ENCODE measurements around the gene UNC13B. TPM values are rescaled to one million over a fixed set of nuclear protein-coding genes. Genes with fewer than 3 reads are reported as not detected.

The UNC13B gene
- total RNA-seq, 1 donor from 2014 or later = 30.5 TPM

- Mint-ChIP-seq H3K4me3 (ENCODE audit: unreplicated experiment) (no peak overlapping the region), H3K27me3 (ENCODE audit: low read depth, unreplicated experiment) (peaks cover 5% of the 10 kb centered on the region)
- FAIRE-seq = no peak
Observed at GRCh38 chr9:35422346-35422745, 260.5 kb downstream of the UNC13B start.

GRCh38 chr9:35422753-35423152, 260.9 kb downstream of the UNC13B start:
- H3K27me3 ChIP-seq (ENCODE audit: insufficient read depth, low read length) = no peaks in the 10 kb centered on the region
- no peak overlapping the region for H3K9ac ChIP-seq (ENCODE audit: low read length)
- Mint-ChIP-seq H3K4me3 (ENCODE audit: unreplicated experiment) (no peak overlapping the region), H3K4me1 (ENCODE audit: low read depth, unreplicated experiment) (peaks cover 3% of the 10 kb centered on the region), H3K9me3 (ENCODE audit: unreplicated experiment) (peaks cover 1% of the 10 kb centered on the region), H3K27ac (ENCODE audit: unreplicated experiment) (no peak overlapping the region), H3K27me3 (ENCODE audit: low read depth, unreplicated experiment) (peaks cover 5% of the 10 kb centered on the region), H3K36me3 (ENCODE audit: low read depth, unreplicated experiment) (no peaks in the 10 kb centered on the region)
- H3K27ac ChIP-seq (ENCODE audit: low read depth, low read length) = no peak overlapping the region
- DNase-seq (ENCODE audit: low read depth) (no peak), FAIRE-seq (no peak)
- H3K9me3 ChIP-seq (ENCODE audit: insufficient read depth, low read depth, low read length) = no peaks in the 10 kb centered on the region
- H3K4me2 ChIP-seq (ENCODE audit: low read length) = no peak overlapping the region
- no peaks in the 10 kb centered on the region for H4K20me1 ChIP-seq (ENCODE audit: insufficient read depth, low read length)
- no peak overlapping the region for H3K4me3 ChIP-seq (ENCODE audit: insufficient read depth, low read depth, low read length)
- TF ChIP-seq EZH2 (IDR thresholded peaks at IDR 0.05; ENCODE audit: insufficient read depth, low read length) = no peak
- TF ChIP-seq, protein P1, sequence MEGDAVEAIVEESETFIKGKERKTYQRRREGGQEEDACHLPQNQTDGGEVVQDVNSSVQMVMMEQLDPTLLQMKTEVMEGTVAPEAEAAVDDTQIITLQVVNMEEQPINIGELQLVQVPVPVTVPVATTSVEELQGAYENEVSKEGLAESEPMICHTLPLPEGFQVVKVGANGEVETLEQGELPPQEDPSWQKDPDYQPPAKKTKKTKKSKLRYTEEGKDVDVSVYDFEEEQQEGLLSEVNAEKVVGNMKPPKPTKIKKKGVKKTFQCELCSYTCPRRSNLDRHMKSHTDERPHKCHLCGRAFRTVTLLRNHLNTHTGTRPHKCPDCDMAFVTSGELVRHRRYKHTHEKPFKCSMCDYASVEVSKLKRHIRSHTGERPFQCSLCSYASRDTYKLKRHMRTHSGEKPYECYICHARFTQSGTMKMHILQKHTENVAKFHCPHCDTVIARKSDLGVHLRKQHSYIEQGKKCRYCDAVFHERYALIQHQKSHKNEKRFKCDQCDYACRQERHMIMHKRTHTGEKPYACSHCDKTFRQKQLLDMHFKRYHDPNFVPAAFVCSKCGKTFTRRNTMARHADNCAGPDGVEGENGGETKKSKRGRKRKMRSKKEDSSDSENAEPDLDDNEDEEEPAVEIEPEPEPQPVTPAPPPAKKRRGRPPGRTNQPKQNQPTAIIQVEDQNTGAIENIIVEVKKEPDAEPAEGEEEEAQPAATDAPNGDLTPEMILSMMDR (IDR thresholded peaks at IDR 0.05; ENCODE audit: insufficient read depth, low read depth, low read length) = no peak
- no peaks in the 10 kb centered on the region for H3K4me1 ChIP-seq (ENCODE audit: insufficient read depth, low read length)
- no peaks in the 10 kb centered on the region for H3K36me3 ChIP-seq (ENCODE audit: insufficient read depth, low read length)
- no peaks in the 10 kb centered on the region for H3K79me2 ChIP-seq (ENCODE audit: insufficient read depth, low read length)
- no peak overlapping the region for H2AFZ ChIP-seq (ENCODE audit: low read depth, low read length)

More at GRCh38 chr9:35422346-35422745, 260.5 kb downstream of the UNC13B start:
- no peaks in the 10 kb centered on the region for H4K20me1 ChIP-seq (ENCODE audit: insufficient read depth, low read length)
- peaks cover 3% of the 10 kb centered on the region for H3K4me1 Mint-ChIP-seq (ENCODE audit: low read depth, unreplicated experiment)
- no peaks in the 10 kb centered on the region for H3K4me1 ChIP-seq (ENCODE audit: insufficient read depth, low read length)
- no peaks in the 10 kb centered on the region for H3K36me3 ChIP-seq (ENCODE audit: insufficient read depth, low read length)
- no peak overlapping the region for H2AFZ ChIP-seq (ENCODE audit: low read depth, low read length)
- DNase-seq (ENCODE audit: low read depth) = no peak
- H3K27ac ChIP-seq (ENCODE audit: low read depth, low read length) = no peak overlapping the region
- no peaks in the 10 kb centered on the region for H3K79me2 ChIP-seq (ENCODE audit: insufficient read depth, low read length)
- no peaks in the 10 kb centered on the region for H3K9me3 ChIP-seq (ENCODE audit: insufficient read depth, low read depth, low read length)
- H3K9me3 Mint-ChIP-seq (ENCODE audit: unreplicated experiment) = peaks cover 1% of the 10 kb centered on the region
- no peak overlapping the region for H3K9ac ChIP-seq (ENCODE audit: low read length)
- H3K4me3 ChIP-seq (ENCODE audit: insufficient read depth, low read depth, low read length) = no peak overlapping the region
- no peak overlapping the region for H3K27ac Mint-ChIP-seq (ENCODE audit: unreplicated experiment)
- H3K36me3 Mint-ChIP-seq (ENCODE audit: low read depth, unreplicated experiment) = no peaks in the 10 kb centered on the region
- no peak for TF ChIP-seq EZH2 (IDR thresholded peaks at IDR 0.05; ENCODE audit: insufficient read depth, low read length)
- TF ChIP-seq, protein P1 (IDR thresholded peaks at IDR 0.05; ENCODE audit: insufficient read depth, low read depth, low read length) = no peak
- H3K27me3 ChIP-seq (ENCODE audit: insufficient read depth, low read length) = no peaks in the 10 kb centered on the region
- H3K4me2 ChIP-seq (ENCODE audit: low read length) = no peak overlapping the region

DNA sequence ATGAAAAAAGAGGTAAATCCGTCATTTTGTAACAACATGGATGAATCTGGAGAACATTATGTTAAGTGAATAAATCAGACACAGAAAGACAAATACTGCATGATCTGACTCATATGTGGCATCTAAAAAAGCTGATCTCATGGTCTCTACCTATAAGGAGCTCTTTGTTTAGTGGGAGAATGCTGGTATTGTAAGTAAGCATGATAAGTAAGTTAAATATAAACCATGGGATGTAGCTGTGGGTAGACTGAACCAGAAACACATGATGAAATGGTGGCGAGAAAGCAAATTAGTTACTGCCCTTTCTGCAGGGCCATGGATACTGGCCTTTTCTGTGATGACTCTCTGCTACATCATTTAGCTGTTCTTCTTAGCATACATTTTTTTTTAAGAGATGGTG, 261.7 kb downstream of the UNC13B start:
- Histone ChIP-seq H4K20me1 (ENCODE audit: insufficient read depth, low read length) (no peaks in the 10 kb centered on the region), H3K4me3 (ENCODE audit: insufficient read depth, low read depth, low read length) (no peak overlapping the region), H3K9me3 (ENCODE audit: insufficient read depth, low read depth, low read length) (no peaks in the 10 kb centered on the region), H3K79me2 (ENCODE audit: insufficient read depth, low read length) (no peaks in the 10 kb centered on the region), H3K27me3 (ENCODE audit: insufficient read depth, low read length) (no peaks in the 10 kb centered on the region), H3K36me3 (ENCODE audit: insufficient read depth, low read length) (no peaks in the 10 kb centered on the region), H3K4me1 (ENCODE audit: insufficient read depth, low read length) (no peaks in the 10 kb centered on the region), H3K4me2 (ENCODE audit: low read length) (no peak overlapping the region), H2AFZ (ENCODE audit: low read depth, low read length) (no peak overlapping the region), H3K27ac (ENCODE audit: low read depth, low read length) (no peak overlapping the region), H3K9ac (ENCODE audit: low read length) (no peak overlapping the region)
- no peaks in the 10 kb centered on the region for H3K36me3 Mint-ChIP-seq (ENCODE audit: low read depth, unreplicated experiment)
- no peak overlapping the region for H3K4me3 Mint-ChIP-seq (ENCODE audit: unreplicated experiment)
- peaks cover 5% of the 10 kb centered on the region for H3K27me3 Mint-ChIP-seq (ENCODE audit: low read depth, unreplicated experiment)
- no peak for DNase-seq (ENCODE audit: low read depth)
- TF ChIP-seq, protein P1 (IDR thresholded peaks at IDR 0.05; ENCODE audit: insufficient read depth, low read depth, low read length) = no peak
- no peak for TF ChIP-seq EZH2 (IDR thresholded peaks at IDR 0.05; ENCODE audit: insufficient read depth, low read length)
- no peak overlapping the region for H3K27ac Mint-ChIP-seq (ENCODE audit: unreplicated experiment)
- peaks cover 2% of the 10 kb centered on the region for H3K9me3 Mint-ChIP-seq (ENCODE audit: unreplicated experiment)
- FAIRE-seq = no peak
- H3K4me1 Mint-ChIP-seq (ENCODE audit: low read depth, unreplicated experiment) = peaks cover 3% of the 10 kb centered on the region

Data from astrocyte (in vitro differentiated cells and primary cell).